ENCODE data around the gene DMD.

DNA sequence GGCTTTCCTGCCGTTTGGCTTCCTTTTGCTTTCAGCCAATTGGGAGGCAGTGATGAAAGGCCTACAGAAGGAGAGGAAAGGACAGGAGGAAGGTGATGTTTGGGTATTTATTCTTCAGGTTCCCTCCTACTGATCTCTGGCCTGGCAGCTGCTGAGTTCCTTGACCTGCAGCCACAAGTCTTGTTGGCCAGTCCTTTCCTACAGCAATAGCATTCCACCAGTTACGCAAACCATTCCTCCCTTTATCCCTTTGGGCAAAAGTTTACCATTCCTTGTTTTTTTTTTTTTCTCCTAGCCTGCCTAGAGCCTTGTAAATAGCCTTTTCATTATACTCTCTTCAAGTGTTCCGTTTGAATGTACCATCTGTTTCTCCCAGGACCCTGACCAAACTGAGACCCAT lies 1941.4 kb downstream of the DMD start:
- TF ChIP-seq EZH2 (IDR thresholded peaks at IDR 0.05; ENCODE audit: borderline replicate concordance, insufficient read depth, low read depth, low read length, poor library complexity, severe bottlenecking): no peak
- TF ChIP-seq, protein P1, sequence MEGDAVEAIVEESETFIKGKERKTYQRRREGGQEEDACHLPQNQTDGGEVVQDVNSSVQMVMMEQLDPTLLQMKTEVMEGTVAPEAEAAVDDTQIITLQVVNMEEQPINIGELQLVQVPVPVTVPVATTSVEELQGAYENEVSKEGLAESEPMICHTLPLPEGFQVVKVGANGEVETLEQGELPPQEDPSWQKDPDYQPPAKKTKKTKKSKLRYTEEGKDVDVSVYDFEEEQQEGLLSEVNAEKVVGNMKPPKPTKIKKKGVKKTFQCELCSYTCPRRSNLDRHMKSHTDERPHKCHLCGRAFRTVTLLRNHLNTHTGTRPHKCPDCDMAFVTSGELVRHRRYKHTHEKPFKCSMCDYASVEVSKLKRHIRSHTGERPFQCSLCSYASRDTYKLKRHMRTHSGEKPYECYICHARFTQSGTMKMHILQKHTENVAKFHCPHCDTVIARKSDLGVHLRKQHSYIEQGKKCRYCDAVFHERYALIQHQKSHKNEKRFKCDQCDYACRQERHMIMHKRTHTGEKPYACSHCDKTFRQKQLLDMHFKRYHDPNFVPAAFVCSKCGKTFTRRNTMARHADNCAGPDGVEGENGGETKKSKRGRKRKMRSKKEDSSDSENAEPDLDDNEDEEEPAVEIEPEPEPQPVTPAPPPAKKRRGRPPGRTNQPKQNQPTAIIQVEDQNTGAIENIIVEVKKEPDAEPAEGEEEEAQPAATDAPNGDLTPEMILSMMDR (IDR thresholded peaks at IDR 0.05): no peak
